Measurements from ENCODE around the gene SOX1. TPM values are rescaled to one million over a fixed set of nuclear protein-coding genes. Genes with fewer than 3 reads are reported as not detected.

SOX1 gene
- total RNA-seq (not detected), polyA plus RNA-seq (not detected)
- long read RNA-seq, donor 1, result 0 reads
- long read RNA-seq, donor 2, result 0 reads

DNA sequence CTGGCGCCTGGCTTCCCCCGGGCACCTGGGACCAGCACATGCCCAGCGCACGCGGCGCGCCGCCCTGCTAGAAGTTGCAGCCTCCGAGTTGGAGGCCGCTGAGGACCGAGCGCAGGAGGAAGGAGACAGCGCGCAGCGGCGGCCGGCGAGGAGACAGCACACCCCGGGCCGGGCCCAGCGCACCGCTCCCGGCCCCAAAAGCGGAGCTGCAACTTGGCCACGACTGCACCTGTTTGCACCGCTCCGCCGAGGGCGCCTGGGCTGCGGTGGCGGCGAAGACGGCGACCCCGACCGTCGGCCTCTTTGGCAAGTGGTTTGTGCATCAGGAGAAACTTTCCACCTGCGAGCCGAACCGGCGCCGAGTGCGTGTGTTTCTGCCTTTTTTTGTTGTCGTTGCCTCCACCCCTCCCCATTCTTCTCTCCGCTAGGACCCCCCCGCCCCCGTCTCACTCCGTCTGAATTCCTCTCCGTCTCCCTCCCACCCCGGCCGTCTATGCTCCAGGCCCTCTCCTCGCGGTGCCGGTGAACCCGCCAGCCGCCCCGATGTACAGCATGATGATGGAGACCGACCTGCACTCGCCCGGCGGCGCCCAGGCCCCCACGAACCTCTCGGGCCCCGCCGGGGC lies at the start of gene SOX1:
Gene SOX1, plus strand, starts transcription at position 34 of the 626 bp plus-strand sequence. Its CDS starts 510 bp downstream, at position 544.
- Histone ChIP-seq H3K9me3 (ENCODE audit: control insufficient read depth, low read length) (no peaks in the 10 kb centered on the region), H3K36me3 (ENCODE audit: control insufficient read depth in 1 of 2, insufficient read depth in 2 of 2, low read length in 1 of 2) (no peaks in the 10 kb centered on the region), H3K27me3 (ENCODE audit: control insufficient read depth in 1 of 2, insufficient read depth in 2 of 2, low read length in 1 of 2) (peaks cover 0 to 2% of the 10 kb centered on the region in 2 donors), H3K4me1 (ENCODE audit: control insufficient read depth in 1 of 2, insufficient read depth in 2 of 2, low read length in 2 of 2) (no peaks in the 10 kb centered on the region), H3K27ac (ENCODE audit: low read depth in 1 of 2, low read length in 2 of 2) (no peak within 1 kb of the TSS), H3K4me3 (ENCODE audit: low read length in 2 of 2) (peak within 1 kb of the TSS in 1 of 2 donors; percentile 32)
- 2% methylated on average over 51 to 66 of the region's 66 CpGs for WGBS, 2 donors
- ATAC-seq (ENCODE audit: low FRiP score) (no peak), DNase-seq (no peak)
- intact Hi-C loops (cut with DNase I), result no loop called here

DNA sequence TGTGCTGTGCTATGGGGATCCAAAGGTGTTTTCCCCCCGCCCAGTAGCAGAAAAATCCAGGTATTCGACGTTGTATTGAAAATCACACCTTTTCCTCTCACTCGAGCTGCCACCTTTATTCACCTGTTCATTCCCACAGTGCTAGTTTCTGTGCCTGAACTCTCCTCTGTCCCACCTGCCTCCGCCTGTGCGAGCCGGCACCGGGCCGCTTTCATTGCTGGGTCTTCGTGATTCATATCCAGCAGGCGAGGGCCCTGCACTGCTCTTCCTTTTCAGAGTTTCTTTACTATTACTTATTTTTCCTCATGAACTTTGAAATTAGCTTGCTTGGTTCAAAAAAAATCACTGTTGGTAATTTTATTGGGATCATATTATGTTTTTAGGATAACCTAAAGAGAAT lies 42.4 kb upstream of the SOX1 start:
- 90 to 91% methylated on average over 11 of the region's 11 CpGs for WGBS, 2 donors
- peak in 1 of 2 donors; percentile 22 for DNase-seq
- H3K36me3 ChIP-seq (ENCODE audit: control insufficient read depth in 1 of 2, insufficient read depth in 2 of 2, low read length in 1 of 2), result no peaks in the 10 kb centered on the region

GRCh38 chr13:112027250-112027649 lies 39.7 kb upstream of the SOX1 start:
- WGBS, 2 donors, result 85 to 98% methylated on average over 11 of the region's 11 CpGs
- Histone ChIP-seq H3K9me3 (ENCODE audit: control insufficient read depth, low read length) (peaks cover 1% of the 10 kb centered on the region), H3K4me1 (ENCODE audit: control insufficient read depth in 1 of 2, insufficient read depth in 2 of 2, low read length in 2 of 2) (no peaks in the 10 kb centered on the region), H3K4me3 (ENCODE audit: low read length in 2 of 2) (no peak overlapping the region), H3K27me3 (ENCODE audit: control insufficient read depth in 1 of 2, insufficient read depth in 2 of 2, low read length in 1 of 2) (peaks cover 0 to 3% of the 10 kb centered on the region in 2 donors), H3K27ac (ENCODE audit: low read depth in 1 of 2, low read length in 2 of 2) (no peak overlapping the region), H3K36me3 (ENCODE audit: control insufficient read depth in 1 of 2, insufficient read depth in 2 of 2, low read length in 1 of 2) (no peaks in the 10 kb centered on the region)
- ATAC-seq (ENCODE audit: low FRiP score) (no peak), DNase-seq (peak in 1 of 2 donors; percentile 62)
- intact Hi-C loops (cut with DNase I), result no loop called here

More for the DNA sequence above, 42.4 kb upstream of the SOX1 start:
- no peak overlapping the region for H3K4me3 ChIP-seq (ENCODE audit: low read length in 2 of 2)
- H3K27me3 ChIP-seq (ENCODE audit: control insufficient read depth in 1 of 2, insufficient read depth in 2 of 2, low read length in 1 of 2), result peaks cover 0 to 3% of the 10 kb centered on the region in 2 donors
- H3K4me1 ChIP-seq (ENCODE audit: control insufficient read depth in 1 of 2, insufficient read depth in 2 of 2, low read length in 2 of 2), result no peaks in the 10 kb centered on the region
- peaks cover 3% of the 10 kb centered on the region for H3K9me3 ChIP-seq (ENCODE audit: control insufficient read depth, low read length)
- no peak for ATAC-seq (ENCODE audit: low FRiP score)
- intact Hi-C loops (cut with DNase I), result no loop called here
- H3K27ac ChIP-seq (ENCODE audit: low read depth in 1 of 2, low read length in 2 of 2), result no peak overlapping the region

DNA sequence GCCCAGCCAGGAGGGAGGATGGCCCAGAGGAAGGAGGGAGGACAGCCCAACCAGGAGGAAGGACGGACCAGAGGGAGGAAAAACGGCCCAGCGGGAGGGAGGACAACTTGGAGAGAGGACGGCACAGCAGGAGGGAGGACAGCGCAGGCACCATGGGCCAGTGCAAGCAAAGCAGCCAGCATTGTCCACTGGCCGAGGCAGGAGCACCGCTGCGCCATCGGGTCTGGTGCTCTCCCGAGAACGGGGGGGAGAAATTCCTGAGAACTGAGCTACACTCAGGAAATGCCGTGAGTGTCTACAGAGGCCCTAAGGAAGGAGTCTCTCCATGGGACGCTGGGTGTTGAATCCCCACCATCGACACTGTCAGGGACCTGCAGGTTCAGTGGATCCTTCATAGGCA lies 38.5 kb upstream of the SOX1 start:
- intact Hi-C loops (cut with DNase I), result no loop called here
- Histone ChIP-seq H3K27ac (ENCODE audit: low read depth in 1 of 2, low read length in 2 of 2) (no peak overlapping the region), H3K4me3 (ENCODE audit: low read length in 2 of 2) (no peak overlapping the region), H3K4me1 (ENCODE audit: control insufficient read depth in 1 of 2, insufficient read depth in 2 of 2, low read length in 2 of 2) (no peaks in the 10 kb centered on the region), H3K36me3 (ENCODE audit: control insufficient read depth in 1 of 2, insufficient read depth in 2 of 2, low read length in 1 of 2) (no peaks in the 10 kb centered on the region), H3K27me3 (ENCODE audit: control insufficient read depth in 1 of 2, insufficient read depth in 2 of 2, low read length in 1 of 2) (peaks cover 0 to 3% of the 10 kb centered on the region in 2 donors), H3K9me3 (ENCODE audit: control insufficient read depth, low read length) (peaks cover 1% of the 10 kb centered on the region)
- DNase-seq, result peak in 1 of 2 donors; percentile 72
- no peak for ATAC-seq (ENCODE audit: low FRiP score)
- 67 to 69% methylated on average over 12 to 14 of the region's 14 CpGs for WGBS, 2 donors

DNA sequence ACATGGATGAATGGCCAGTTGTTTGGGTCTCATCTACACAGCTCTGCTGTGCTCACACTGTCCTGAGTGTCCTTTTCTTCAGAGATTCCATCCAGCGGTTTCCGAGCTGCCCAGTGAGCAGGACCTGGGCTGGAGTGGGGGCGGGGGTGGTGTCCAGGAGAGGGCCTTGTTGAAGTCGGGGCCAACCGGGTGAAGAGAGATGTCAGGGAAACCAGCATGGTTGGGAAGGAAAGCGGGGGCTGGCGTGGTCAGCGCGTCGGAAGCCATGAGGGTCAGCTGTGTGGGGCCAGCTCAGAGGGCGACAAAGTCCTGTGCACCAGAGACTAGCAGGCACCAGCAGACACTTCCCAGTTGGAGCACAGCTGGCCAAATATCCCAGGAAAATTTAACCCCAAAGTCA lies 37.8 kb upstream of the SOX1 start:
- Histone ChIP-seq H3K4me3 (ENCODE audit: low read length in 2 of 2) (no peak overlapping the region), H3K9me3 (ENCODE audit: control insufficient read depth, low read length) (peaks cover 1% of the 10 kb centered on the region), H3K36me3 (ENCODE audit: control insufficient read depth in 1 of 2, insufficient read depth in 2 of 2, low read length in 1 of 2) (no peaks in the 10 kb centered on the region), H3K27me3 (ENCODE audit: control insufficient read depth in 1 of 2, insufficient read depth in 2 of 2, low read length in 1 of 2) (peaks cover 0 to 3% of the 10 kb centered on the region in 2 donors), H3K27ac (ENCODE audit: low read depth in 1 of 2, low read length in 2 of 2) (no peak overlapping the region), H3K4me1 (ENCODE audit: control insufficient read depth in 1 of 2, insufficient read depth in 2 of 2, low read length in 2 of 2) (no peaks in the 10 kb centered on the region)
- intact Hi-C loops (cut with DNase I), result no loop called here
- no peak for ATAC-seq (ENCODE audit: low FRiP score)
- 86 to 88% methylated on average over 11 of the region's 11 CpGs for whole genome bisulfite sequencing, 2 donors
- DNase-seq, result peak in 1 of 2 donors; percentile 64

DNA sequence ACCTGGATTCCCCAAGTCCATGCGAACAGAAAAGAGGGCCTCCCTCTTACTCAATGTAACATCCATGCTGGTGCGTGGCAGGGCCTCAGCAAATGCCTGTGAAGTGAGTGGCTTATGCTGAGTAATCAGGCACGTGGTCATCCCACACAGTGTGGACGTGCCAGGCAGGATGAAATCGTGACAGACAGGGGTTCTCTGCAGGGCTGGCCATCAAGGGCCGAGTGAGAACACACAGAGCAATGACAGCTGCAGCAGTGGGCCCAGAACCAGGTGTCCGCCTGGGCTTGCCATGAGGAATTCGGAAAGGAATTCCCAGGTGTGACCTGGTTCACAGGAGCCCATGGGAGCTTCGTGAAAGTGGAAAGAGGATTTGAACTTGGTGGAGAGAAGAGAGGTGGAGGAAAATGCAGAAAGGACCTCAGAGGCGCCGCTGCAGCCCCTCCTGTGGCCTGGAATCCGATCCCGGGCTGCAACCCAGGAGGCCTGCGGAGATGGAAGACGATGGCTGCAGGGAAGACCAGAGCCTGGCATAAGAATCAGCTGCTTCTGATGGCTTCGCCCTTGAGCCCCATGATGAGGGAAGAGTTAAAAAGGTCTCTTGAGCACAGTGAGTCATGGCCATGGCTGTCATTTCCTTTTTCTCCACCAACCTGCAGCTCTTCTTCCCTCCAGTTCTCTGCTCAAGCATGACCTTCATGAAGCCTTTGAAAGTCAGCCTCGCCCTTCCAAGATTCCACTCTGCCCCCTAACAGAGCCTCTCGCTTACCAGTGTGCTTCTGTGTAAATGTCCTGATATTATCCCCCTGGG lies 34.6 kb upstream of the SOX1 start:
- H3K4me1 ChIP-seq (ENCODE audit: control insufficient read depth in 1 of 2, insufficient read depth in 2 of 2, low read length in 2 of 2), result no peaks in the 10 kb centered on the region
- ATAC-seq (ENCODE audit: low FRiP score), result no peak
- H3K27me3 ChIP-seq (ENCODE audit: control insufficient read depth in 1 of 2, insufficient read depth in 2 of 2, low read length in 1 of 2), result no peaks in the 10 kb centered on the region
- H3K27ac ChIP-seq (ENCODE audit: low read depth in 1 of 2, low read length in 2 of 2), result no peak overlapping the region
- WGBS, 2 donors, result 72 to 85% methylated on average over 17 to 18 of the region's 18 CpGs
- H3K4me3 ChIP-seq (ENCODE audit: low read length in 2 of 2), result no peak overlapping the region
- intact Hi-C loops (cut with DNase I), result no loop called here
- DNase-seq, result peak in 1 of 2 donors; percentile 70
- H3K9me3 ChIP-seq (ENCODE audit: control insufficient read depth, low read length), result no peaks in the 10 kb centered on the region
- no peaks in the 10 kb centered on the region for H3K36me3 ChIP-seq (ENCODE audit: control insufficient read depth in 1 of 2, insufficient read depth in 2 of 2, low read length in 1 of 2)

DNA sequence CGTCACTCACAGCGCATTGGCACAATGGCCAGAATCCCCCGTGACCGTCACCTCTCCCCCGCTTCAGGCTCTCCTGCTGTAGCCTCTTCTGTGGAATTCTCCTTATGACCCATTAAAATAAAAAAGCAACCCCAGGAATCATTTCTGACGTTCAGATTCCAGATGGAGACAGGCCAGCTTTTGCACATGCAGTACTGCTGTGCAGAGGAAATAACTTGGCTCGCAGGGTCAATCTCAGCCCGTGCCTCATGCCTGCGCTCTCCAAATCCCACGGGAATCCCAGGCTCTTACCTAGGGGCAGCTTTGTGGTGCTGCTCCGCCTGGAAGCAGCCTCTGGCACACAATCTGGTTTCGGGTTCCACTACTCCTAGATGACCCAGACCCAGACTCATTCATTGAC lies 32.7 kb upstream of the SOX1 start:
- Histone ChIP-seq H3K4me1 (ENCODE audit: control insufficient read depth in 1 of 2, insufficient read depth in 2 of 2, low read length in 2 of 2) (no peaks in the 10 kb centered on the region), H3K27ac (ENCODE audit: low read depth in 1 of 2, low read length in 2 of 2) (no peak overlapping the region), H3K36me3 (ENCODE audit: control insufficient read depth in 1 of 2, insufficient read depth in 2 of 2, low read length in 1 of 2) (no peaks in the 10 kb centered on the region), H3K4me3 (ENCODE audit: low read length in 2 of 2) (no peak overlapping the region), H3K27me3 (ENCODE audit: control insufficient read depth in 1 of 2, insufficient read depth in 2 of 2, low read length in 1 of 2) (no peaks in the 10 kb centered on the region), H3K9me3 (ENCODE audit: control insufficient read depth, low read length) (no peaks in the 10 kb centered on the region)
- intact Hi-C loops (cut with DNase I), result no loop called here
- 36% methylated on average over 12 of the region's 12 CpGs for WGBS, 2 donors
- ATAC-seq (ENCODE audit: low FRiP score) (no peak), DNase-seq (peak in 1 of 2 donors; percentile 63)

DNA sequence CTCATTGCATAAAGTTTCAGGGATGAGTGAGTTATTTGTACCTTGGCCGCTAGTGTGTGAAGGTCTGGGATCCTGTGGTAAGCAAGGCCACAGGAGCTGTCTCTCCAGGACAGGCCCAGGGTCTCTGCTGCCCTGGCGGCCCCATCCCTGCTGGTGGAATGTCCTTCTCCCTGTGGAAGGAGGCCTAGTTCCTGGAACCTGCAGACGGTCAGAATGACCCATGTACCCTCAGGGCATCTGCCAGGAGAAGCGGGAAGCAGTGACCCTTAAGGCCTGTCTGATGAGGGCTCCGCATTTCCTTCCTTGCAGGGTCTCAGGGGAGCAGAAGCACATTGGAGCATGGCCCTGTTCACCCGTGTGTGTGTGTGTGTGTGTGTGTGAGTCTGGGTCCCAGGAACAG lies 32.1 kb upstream of the SOX1 start:
- 79 to 81% methylated on average over 6 of the region's 6 CpGs for WGBS, 2 donors
- no peaks in the 10 kb centered on the region for H3K36me3 ChIP-seq (ENCODE audit: control insufficient read depth in 1 of 2, insufficient read depth in 2 of 2, low read length in 1 of 2)
- no peak for ATAC-seq (ENCODE audit: low FRiP score)

More for the DNA sequence above, 32.1 kb upstream of the SOX1 start:
- Histone ChIP-seq H3K27me3 (ENCODE audit: control insufficient read depth in 1 of 2, insufficient read depth in 2 of 2, low read length in 1 of 2) (no peaks in the 10 kb centered on the region), H3K4me3 (ENCODE audit: low read length in 2 of 2) (no peak overlapping the region), H3K4me1 (ENCODE audit: control insufficient read depth in 1 of 2, insufficient read depth in 2 of 2, low read length in 2 of 2) (no peaks in the 10 kb centered on the region), H3K9me3 (ENCODE audit: control insufficient read depth, low read length) (no peaks in the 10 kb centered on the region), H3K27ac (ENCODE audit: low read depth in 1 of 2, low read length in 2 of 2) (no peak overlapping the region)
- DNase-seq, result peak in 1 of 2 donors; percentile 28
- intact Hi-C loops (cut with DNase I), result no loop called here
